NCI-H1694 (cell line): ENCODE results near the gene PIK3C3.
"Not testable (repeated sequence)": the region's sequence is repeated elsewhere in the genome, so short reads cannot be mapped to it uniquely, and the experiment has no call there.

Source experiments
- DNase-seq: peaks from one replicate; lab custom pipeline; 2025; lab: John Stamatoyannopoulos, UW

PIK3C3 gene

DNA sequence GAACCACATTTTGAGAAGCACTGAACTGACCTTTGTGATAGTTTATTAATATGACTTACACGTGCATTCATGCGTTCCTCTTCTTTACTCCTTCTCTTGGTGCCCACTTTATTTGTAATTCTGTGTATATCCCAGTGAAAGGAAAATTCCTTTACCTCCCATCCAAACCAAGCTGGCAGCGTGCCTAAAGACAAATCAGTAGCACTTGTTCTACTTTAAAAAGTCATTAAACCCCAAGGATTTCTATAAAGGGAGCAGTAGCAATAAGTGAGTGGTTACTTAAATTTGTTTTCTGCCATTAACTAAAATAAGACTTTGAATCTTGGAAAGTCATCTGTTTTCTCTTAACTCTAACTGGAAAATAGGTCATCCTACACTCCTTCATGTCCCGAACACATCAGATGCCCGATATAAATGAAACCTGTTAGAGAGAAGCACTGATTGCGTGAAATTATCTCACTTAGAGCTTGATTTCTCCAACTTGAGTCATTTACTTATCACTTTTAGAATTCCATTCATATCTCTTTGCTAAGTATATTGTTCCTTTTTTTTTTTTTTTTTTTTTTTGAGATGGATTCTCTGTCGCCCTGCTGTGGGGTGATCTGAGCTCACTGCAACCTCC, 10.7 kb downstream of the PIK3C3 start:
- no peak for DNase-seq

DNA sequence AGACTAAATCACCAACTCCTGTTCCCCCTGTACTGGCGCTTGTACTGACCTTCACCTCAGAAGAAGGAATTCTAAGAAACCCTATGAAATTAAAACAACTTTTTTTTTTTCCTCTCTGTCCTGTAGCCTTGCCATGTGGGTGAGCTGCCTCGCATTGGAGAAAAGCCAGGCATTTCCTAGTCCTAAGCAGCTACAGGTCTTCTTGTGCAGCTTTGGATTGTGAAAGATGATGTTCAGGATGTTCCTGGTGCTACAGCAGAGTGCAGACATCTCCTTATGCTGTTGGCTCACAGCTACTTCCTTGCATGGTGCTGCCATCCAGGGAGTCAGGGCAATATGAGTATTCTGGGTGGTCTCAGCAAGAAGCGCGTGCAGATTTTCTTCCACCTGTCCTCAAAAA, 11.9 kb downstream of the PIK3C3 start:
- no peak for DNase-seq

DNA sequence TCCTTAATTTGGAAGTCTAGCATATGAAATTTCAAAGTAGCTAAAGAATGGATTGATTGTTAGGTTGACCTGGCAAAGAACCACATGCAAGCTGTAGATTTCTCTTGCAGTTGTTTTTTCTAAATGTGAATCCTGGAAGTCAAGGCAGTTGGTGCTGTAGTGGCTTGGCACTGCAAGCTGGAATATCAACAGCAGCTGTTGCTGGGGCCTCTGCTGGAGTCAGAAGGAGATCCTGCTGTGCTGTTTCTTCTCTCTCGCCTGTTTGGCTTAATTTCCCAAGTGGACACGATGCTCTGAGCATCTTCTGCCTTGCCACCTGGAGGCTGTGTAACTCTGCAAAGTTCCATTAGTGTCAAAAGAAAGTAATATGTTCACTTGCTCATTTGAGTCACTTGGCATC, 12.6 kb downstream of the PIK3C3 start:
- peak; percentile 43 for DNase-seq

DNA sequence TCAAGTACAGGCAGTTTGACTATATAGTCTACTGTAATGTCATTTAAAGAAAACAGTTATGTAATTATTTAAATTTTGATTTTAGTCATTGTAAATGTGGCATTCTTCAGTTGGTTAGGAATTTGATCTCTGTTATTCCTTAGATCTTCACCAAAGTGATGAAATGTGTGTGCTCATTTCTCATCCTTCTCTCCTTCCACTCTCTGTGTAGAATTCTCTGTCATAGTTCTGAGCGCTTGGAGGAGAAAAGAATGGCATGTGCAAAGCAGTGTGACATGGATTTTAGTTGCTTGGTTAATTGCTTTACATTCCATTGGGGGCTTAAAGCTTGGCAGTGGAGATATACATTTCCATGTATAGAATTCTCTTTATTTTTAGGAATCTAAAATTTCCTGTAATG, 14.8 kb downstream of the PIK3C3 start:
- DNase-seq = no peak

DNA sequence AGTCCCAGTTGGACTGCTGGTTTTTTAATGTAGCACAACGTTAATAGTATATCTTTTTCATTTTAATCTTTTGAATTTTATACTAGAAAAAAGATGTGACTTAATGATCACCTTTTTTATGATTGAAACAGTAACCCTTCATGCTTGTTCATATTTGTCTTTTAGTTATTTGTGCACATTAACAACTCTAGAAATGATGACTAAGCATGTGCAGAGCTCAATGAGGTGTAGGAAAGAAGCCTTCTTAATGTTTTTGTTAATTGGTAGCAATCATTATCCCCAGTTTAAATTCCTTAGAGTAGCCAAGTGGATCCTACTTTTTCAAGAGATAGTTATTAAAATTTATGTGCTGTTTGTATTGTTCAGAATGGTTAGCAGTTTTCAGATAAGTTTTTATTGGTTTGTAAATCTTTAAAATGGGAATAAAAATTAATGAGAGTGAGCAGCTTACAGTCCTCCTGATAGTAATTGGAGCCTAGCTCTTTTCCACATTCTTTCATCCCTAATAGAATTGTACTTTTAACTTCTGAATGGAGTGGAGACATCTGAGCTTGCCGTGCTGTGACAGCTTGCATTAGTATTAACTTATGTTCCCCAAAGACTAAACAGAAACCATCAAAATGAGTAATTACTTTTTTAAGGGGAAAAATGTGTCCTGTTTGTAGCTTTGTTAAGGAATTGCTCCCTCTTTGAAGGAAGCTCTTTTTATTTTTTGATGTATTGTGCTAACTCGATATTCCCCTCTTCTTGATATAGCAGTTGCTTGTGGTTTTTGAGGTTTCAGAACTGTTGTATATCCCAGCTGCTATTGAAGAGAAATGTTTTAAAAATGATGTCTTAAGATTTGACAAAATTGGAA, 17.3 kb downstream of the PIK3C3 start:
- no peak for DNase-seq

DNA sequence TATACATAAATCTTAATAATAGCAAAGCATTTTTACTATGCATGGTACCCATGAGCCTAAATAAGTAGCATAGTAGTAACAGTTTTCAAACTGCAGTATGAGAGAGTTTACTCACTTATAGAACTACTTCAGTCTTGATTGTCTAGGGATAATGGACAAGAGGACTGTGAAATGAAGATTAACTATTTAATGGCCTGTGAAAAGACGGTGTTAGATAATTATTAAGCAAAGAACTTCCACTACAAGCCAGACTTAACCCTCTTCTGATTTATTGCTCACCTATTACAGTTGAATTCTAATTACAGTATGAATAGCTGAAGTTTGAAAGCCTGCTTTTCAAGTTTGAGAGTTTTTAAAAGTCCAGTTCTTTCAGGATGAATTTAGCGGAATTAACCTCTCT, 18.9 kb downstream of the PIK3C3 start:
- DNase-seq = no peak

DNA sequence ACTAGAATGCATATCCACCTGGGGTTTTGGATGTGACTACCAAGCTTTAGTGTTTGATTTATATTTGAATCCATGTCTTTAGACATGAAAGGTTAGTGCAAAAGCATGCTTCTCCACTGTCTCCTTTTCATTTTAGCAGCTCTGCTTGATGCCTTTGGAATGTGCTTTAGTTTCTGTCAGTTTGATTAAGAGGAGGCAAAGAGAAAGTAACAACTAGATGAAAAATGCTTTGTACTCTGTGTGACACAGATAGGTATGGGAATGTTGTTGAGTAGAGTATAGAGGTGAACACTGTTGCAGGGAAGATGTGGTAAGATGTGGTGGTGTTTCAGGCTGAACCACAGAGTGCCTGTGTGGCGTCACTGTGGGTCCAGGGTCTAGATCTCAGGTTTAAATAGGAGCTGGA, 19.8 kb downstream of the PIK3C3 start:
- DNase-seq = no peak

DNA sequence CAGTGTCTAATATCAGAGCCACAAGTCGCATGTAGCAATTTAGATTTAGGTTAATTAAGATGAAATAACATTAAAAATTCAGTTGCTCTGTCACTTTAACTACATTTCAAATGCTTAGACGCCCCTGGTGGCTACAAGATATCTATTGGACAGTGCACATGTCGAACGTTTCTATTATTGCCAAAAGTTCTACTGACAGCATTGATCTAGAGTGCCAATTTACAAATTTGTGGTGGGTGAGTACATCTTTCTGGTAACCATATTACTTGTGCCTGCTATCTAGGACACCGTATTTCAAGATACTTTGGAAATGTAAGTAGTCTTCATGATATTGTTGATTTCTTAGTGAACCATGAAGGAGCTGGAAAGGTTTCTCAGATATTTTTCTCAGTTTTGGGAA, 20.2 kb downstream of the PIK3C3 start:
- DNase-seq = no peak

DNA sequence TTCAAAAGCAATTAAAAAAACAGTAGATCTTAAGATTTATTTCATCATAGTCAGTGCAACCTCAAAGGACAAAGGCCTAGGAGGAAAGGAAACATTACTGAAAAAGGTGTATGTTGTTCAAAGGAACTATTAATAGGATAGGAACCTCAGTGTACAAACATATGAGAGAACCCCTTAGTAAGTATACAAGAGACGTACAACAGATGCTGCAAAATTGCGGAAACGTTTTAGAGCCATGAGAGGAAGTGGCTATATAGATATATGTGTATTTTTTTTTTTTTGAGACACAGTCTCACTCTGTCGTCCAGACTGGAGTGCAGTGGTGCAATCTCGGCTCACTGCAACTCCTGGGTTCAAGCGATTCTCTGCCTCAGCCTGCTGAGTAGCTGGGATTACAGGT, 22.2 kb downstream of the PIK3C3 start:
- no peak for DNase-seq

DNA sequence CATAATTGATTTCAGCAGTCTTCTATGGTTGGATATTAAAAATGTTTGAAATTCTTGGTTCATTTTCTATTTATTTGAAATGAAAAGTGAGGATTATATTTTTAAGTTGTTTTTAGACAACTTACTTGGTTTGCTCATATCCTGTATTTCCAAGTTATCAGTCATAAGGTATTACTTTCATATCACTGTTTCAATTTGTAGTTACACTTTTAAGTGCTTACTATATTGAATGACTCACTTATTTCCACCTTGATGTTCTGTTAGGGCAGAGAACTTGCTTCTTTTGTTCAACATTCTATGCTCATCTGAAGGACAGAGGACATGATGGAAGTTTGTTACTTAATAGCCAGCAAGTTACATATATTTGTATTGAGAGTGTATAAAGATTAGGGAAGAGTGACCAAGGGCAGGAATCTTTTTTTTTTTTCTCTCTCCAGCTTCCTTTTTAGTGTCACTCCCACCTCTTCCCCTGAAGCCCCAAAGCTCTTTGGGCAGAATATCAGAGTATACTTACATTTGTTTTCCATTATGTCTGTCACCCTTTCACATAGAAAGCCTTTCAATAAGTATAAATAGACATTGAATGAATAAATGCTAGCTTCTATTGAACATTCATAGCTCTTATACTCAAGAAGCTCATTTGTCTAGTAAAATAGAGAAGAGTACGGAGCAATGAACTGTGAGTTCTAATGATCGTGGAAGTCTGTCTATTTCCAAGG, 28.1 kb downstream of the PIK3C3 start:
- no peak for DNase-seq

DNA sequence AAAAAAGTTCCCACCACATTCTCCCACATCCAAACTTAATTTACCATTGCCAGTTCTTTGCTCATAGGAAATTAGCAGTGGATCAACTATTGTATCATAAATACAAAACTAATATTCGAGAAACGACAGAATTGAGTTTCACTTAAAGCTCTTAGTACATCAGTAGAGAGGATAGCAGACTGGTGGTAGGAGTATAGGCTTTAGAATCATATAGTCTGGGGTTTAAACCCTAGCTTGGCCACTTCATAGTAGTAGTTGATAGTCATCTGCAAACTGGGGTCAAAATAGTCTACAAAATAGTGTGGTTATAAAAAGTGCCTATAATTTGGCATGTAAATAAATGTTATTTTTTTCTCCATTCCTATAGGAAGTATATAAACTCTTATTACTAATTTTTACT, 30.9 kb downstream of the PIK3C3 start:
- no peak for DNase-seq

DNA sequence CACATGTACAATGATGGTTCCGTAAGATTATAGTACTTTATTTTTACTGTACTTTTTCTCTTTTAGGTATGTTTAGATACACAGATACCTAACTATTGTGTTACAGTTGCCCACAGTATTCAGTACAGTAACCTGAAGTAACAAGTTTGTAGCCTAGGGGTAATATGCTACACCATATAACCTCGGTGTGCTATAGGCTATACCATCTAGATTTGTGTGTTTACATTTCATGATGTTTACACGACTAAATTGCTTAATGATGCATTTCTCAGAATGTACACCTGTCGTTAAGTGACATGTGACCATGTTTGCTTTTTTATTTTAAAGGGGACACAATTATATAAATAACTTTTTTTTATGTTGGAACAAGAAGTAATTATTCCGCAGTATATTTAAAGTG, 34.5 kb downstream of the PIK3C3 start:
- DNase-seq = no peak

DNA sequence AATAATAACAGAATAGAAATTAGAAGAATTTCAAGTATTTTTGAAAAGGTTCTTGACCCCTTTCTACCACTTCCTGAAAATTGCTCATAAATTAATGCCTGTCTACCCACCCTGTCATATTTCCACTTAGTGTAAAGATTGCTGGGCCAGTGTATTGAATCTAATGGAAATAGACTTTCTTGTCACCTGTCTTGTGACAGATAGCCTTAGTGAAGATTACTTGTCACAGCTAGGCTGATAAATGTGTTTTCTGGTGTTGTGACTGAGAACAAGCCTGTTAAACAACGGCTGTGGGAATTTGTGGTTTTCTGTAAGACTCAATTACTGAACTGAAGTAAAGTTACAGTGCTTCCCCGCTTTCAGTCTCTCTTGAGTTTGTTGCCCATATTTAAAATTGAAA, 37.0 kb downstream of the PIK3C3 start:
- no peak for DNase-seq

DNA sequence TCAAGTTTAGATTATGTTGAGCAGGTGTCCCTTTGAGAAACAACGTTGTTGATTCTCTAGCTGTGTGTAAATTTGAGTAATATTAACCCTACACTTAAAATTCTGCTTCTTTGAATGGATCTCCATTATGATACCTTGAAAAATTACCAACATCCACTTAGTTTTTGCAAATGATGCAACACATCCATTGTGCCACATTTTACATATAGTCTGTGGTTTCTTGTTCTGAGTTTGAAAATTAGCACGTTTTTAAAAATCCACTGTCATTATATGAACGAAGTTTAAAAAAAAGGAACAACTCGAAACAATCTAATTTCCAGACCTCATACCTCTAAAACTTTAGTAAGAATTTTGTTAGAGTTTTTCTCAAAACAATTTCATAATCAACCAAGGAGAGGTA, 37.7 kb downstream of the PIK3C3 start:
- no peak for DNase-seq

DNA sequence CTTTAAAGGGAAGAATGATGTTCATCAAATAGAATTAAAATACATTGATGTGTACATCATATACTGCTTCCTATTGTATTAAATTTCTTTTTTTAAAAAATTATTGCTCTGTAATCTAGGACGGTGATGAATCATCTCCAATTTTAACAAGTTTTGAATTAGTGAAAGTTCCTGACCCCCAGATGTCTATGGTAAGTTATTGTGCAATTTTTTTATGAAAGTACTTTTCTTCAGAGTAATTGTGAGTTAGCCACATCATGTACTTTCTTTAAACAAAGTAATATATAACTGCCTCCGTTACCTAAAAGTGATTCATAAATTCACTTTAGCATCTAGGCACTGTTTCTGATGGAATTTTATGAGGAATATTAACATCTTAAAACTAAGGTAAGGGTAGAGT, 38.1 kb downstream of the PIK3C3 start:
- no peak for DNase-seq

DNA sequence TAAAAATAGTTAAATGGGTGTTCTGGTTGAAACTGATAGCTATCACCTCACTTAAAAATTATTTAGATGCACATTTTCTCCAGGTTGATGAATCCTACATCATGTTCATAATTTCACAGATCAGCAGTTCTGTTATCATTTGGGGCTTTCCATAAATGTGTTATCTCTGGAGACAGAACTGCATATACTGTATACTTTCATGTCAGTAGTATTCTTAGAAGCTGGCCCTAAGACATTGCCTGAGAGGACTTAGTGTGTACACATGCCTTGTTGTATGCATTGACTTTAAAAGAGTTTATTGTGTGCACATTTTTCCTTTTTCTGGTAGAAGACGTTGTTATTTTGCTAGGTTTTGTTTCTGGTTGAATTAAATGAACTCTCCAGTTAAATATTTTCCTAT, 41.0 kb downstream of the PIK3C3 start:
- no peak for DNase-seq

DNA sequence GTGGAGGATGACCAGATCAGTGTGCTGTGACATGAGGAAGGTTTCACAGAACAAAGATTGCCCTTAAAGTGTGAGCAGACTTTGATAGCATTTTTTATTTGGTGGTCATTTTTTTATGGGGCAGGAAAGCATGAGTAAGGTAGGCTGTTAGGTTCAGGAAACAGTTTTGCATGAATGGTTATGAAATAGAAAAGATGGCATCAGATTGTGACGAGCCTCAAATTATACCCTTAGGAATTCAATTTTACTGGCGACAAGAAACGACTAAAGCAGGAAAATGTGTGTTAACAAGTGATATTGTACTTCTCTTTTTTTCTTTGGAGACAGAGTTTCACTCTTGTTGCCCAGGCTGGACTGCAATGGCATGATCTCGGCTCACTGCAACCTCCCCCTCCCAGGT, 44.7 kb downstream of the PIK3C3 start:
- no peak for DNase-seq

DNA sequence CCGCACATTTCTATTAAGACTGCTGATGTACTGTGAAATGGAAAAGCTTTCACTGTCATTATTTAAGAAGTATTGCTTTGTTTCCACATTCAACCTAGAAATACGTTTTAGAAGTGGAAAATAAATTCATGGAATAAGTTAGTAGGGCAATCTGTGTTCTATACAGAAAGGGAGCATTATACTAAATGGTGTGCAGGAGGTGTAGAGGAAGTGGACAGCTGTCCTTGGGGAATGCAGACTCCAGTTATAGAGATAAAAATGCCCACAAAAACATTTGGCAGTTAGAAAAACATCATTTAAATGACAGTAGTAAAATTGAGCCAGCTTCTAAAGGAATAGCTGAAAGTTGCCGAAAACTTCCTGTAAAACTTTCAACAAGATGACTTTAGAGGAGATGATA, 46.8 kb downstream of the PIK3C3 start:
- no peak for DNase-seq

DNA sequence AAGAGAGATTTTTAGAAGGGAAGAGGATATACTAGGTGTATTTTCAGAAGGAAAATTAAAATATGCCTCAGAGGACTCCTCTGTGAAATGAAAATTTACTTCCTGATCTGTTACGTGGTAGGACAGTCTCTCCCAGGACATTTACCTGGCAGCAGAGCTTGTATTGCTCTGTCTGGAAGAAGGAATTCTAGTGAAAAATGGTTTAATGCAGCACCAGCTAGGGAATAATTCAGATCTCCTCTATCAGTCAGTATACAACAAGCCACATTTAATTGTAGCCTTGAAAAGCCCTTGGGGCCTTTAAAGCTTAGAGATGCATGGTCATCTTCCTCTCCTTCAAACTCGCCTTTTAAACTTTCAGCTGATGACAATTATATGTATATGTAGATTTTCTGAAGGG, 49.6 kb downstream of the PIK3C3 start:
- DNase-seq = no peak

DNA sequence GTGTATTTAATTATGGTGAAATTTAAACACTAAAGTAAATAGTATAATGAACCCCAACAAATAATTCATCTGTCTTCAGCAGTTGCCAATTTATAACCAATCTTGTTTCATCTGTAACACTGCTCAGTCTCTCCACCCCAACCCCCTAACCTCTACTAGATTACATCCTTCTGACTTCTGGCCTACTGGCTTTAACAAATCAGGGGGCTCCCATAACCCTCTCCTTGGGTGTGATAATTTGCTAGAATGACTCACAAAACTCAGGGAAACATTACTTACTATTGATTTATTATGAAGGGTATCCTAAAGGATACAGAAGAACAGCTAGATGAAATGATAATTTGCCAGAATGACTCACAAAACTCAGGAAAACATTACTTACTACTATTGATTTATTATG, 50.7 kb downstream of the PIK3C3 start:
- no peak for DNase-seq

DNA sequence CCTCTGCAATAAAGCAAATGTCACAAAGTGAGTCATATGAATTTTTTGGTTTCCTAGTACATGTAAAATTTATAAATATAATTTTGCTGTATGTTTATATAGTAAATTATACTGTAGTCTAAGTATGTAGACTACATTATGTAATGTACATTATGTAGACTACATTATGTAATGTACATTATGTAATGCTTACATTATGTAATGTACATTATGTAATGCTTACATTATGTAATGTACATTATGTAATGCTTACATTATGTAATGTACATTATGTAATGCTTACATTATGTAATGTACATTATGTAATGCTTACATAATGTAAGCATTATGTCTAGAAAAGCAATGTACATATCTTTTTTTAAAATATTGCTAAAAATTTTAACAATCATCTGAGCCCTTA, 54.4 kb downstream of the PIK3C3 start:
- DNase-seq = not testable (repeated sequence)

DNA sequence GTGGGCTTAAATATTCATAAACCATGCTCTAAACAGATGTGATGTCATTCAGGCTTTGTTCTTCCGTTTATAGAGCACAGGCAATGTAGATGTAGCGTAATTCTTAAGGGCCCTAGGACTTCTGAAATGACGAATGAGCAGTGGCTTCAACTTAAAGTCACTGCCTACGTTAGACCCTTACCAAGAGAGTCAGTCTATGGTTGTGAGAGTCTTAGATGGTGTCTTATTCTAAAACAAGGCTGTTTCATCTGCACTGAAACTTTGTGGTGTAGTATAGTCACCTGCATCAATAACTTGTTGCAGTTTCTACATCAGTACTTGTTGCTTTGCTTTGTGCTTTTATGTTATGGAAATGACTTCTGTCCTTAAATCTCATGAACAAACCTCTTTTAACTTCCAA, 56.0 kb downstream of the PIK3C3 start:
- no peak for DNase-seq

DNA sequence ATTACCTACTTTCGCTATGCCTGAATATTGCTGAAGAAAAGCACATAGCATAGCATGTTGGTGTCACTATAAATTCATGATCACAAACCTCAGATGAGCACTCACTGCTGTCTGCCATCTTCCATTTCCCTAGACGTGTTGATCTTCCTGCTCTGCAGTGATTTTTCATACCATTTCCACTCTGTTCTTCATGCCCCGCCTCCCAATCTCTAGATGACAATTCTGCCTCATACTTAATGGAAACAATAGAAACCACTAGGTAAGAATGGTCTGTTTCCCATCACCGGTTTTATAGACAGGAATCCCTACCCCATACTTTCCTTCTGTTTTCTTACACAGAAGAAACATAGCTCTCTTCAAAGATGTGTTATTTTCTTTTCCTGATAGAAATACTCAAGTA, 63.8 kb downstream of the PIK3C3 start:
- no peak for DNase-seq
